Measurements from ENCODE around the gene LRRC40. TPM values are rescaled to one million over a fixed set of nuclear protein-coding genes. Genes with fewer than 3 reads are reported as not detected.

Gene LRRC40
- total and polyA plus RNA-seq, 2 donors from 2014 or later = 7.5 to 13.3 TPM

- FAIRE-seq (no peak), DNase-seq (peak; percentile 97 to 98 (median 98))
- Histone ChIP-seq H3K27me3 (ENCODE audit: control insufficient read depth, insufficient read depth, low read length) (no peaks in the 10 kb centered on the region), H3K9me3 (ENCODE audit: control insufficient read depth in 2 of 3, insufficient read depth in 1 of 3, low read length in 3 of 3) (no peaks in the 10 kb centered on the region), H3K27ac (ENCODE audit: low read depth in 2 of 2, low read length in 2 of 2) (peak within 1 kb of the TSS; percentile 92 to 95), H3K4me3 (ENCODE audit: low read length in 3 of 3) (peak within 1 kb of the TSS; percentile 86 to 88 (median 87)), H3K4me1 (ENCODE audit: control insufficient read depth in 2 of 3, insufficient read depth in 2 of 3, low read depth in 1 of 3, low read length in 3 of 3) (peaks cover 5 to 27% (median 6%) of the 10 kb centered on the region in 3 donors), H3K9ac (ENCODE audit: low read length in 3 of 3) (peak within 1 kb of the TSS; percentile 71 to 85 (median 83)), H3K36me3 (ENCODE audit: control insufficient read depth in 2 of 3, insufficient read depth in 3 of 3, low read length in 3 of 3) (peaks cover 3 to 11% (median 4%) of the 10 kb centered on the region in 3 donors)
- peak; percentile 15 for TF ChIP-seq CTCF (IDR thresholded peaks at IDR 0.05; ENCODE audit: borderline replicate concordance, extremely low read depth, insufficient read depth)
- intact Hi-C loops (cut with DNase I) = no loop called here
Observed at GRCh38 chr1:70221238-70222121, 16.1 kb upstream of the LRRC40 start, which contains the start of gene SRSF11. TSS of gene SRSF11 (plus strand) at chr1:70221380. CDS start at chr1:70221637, 257 bp downstream.

GRCh38 chr1:70220517-70221237 lies 15.3 kb upstream of the LRRC40 start:
- Histone ChIP-seq H3K27me3 (ENCODE audit: control insufficient read depth, insufficient read depth, low read length) (no peaks in the 10 kb centered on the region), H3K9ac (ENCODE audit: low read length in 3 of 3) (peak overlapping the region; percentile 60 to 71 (median 63)), H3K4me1 (ENCODE audit: control insufficient read depth in 2 of 3, insufficient read depth in 2 of 3, low read depth in 1 of 3, low read length in 3 of 3) (peaks cover 5 to 27% (median 6%) of the 10 kb centered on the region in 3 donors), H3K36me3 (ENCODE audit: control insufficient read depth in 2 of 3, insufficient read depth in 3 of 3, low read length in 3 of 3) (peaks cover 3 to 11% (median 4%) of the 10 kb centered on the region in 3 donors), H3K27ac (ENCODE audit: low read depth in 2 of 2, low read length in 2 of 2) (no peak overlapping the region), H3K9me3 (ENCODE audit: control insufficient read depth in 2 of 3, insufficient read depth in 1 of 3, low read length in 3 of 3) (no peaks in the 10 kb centered on the region), H3K4me3 (ENCODE audit: low read length in 3 of 3) (peak overlapping the region; percentile 72 to 86 (median 79))
- DNase-seq (no peak), FAIRE-seq (no peak)
- no peak for TF ChIP-seq CTCF (IDR thresholded peaks at IDR 0.05; ENCODE audit: borderline replicate concordance, extremely low read depth, insufficient read depth)
- intact Hi-C loops (cut with DNase I) = no loop called here

- intact Hi-C loops (cut with DNase I) = no loop called here
- no peak for FAIRE-seq
Observed at GRCh38 chr1:70220015-70220414, 14.6 kb upstream of the LRRC40 start.

More at GRCh38 chr1:70220015-70220414, 14.6 kb upstream of the LRRC40 start:
- no peak overlapping the region for H3K27ac ChIP-seq (ENCODE audit: low read depth in 2 of 2, low read length in 2 of 2)
- no peak for DNase-seq
- H3K27me3 ChIP-seq (ENCODE audit: control insufficient read depth, insufficient read depth, low read length) = no peaks in the 10 kb centered on the region
- peaks cover 5 to 27% (median 6%) of the 10 kb centered on the region in 3 donors for H3K4me1 ChIP-seq (ENCODE audit: control insufficient read depth in 2 of 3, insufficient read depth in 2 of 3, low read depth in 1 of 3, low read length in 3 of 3)
- no peak overlapping the region for H3K4me3 ChIP-seq (ENCODE audit: low read length in 3 of 3)
- no peak for TF ChIP-seq CTCF (IDR thresholded peaks at IDR 0.05; ENCODE audit: borderline replicate concordance, extremely low read depth, insufficient read depth)
- peaks cover 3 to 17% (median 4%) of the 10 kb centered on the region in 3 donors for H3K36me3 ChIP-seq (ENCODE audit: control insufficient read depth in 2 of 3, insufficient read depth in 3 of 3, low read length in 3 of 3)
- H3K9me3 ChIP-seq (ENCODE audit: control insufficient read depth in 2 of 3, insufficient read depth in 1 of 3, low read length in 3 of 3) = no peaks in the 10 kb centered on the region
- H3K9ac ChIP-seq (ENCODE audit: low read length in 3 of 3) = no peak overlapping the region

Measured in kidney (tissue), 14 donors.